CD14-positive monocyte (primary cell): ENCODE results near the gene CDAN1. TPM values are rescaled to one million over a fixed set of nuclear protein-coding genes. Genes with fewer than 3 reads are reported as not detected.
"Not testable (repeated sequence)": the region's sequence is repeated elsewhere in the genome, so short reads cannot be mapped to it uniquely, and the experiment has no call there.

Experiments
- DNase-seq, 3 donors: peaks; one replicate each; pipeline ENCODE4 v3.0.0-alpha.2; 2011 to 2022
- H2AFZ ChIP-seq: 2 replicates; pipeline ENCODE4 v1.6.0; 2012; ENCODE audit warnings: mild to moderate bottlenecking, low read depth, low read length, inconsistent platforms; ENCODE audit not compliant: insufficient read depth, poor library complexity, severe bottlenecking
- H3K27ac ChIP-seq, 2 donors: 1 replicate in 1 of 2; 2 replicates in 1 of 2; pipeline ENCODE4 v1.5.1; 2012 to 2013; ENCODE audit warnings: low read length in 2 of 2, control low read depth in 1 of 2, inconsistent platforms in 1 of 2, low read depth in 1 of 2, mild to moderate bottlenecking in 1 of 2
- H3K27me3 ChIP-seq, 2 donors: one replicate each; pipeline versions ENCODE4 v1.6.0 to v1.6.1; 2011 to 2013; ENCODE audit warnings: low read length in 2 of 2; ENCODE audit not compliant: control insufficient read depth in 2 of 2, insufficient read depth in 2 of 2
- H3K36me3 ChIP-seq, 2 donors: replicated peaks in 1 of 2; 1 replicate in 1 of 2; 2 replicates in 1 of 2; pipeline versions ENCODE4 v1.5.1 to v1.6.1; 2012 to 2013; ENCODE audit warnings: low read length in 2 of 2, control low read depth in 1 of 2, inconsistent platforms in 1 of 2, mild to moderate bottlenecking in 1 of 2; ENCODE audit not compliant: insufficient read depth in 2 of 2, control insufficient read depth in 1 of 2
- H3K4me1 ChIP-seq, 2 donors: 1 replicate in 1 of 2; 2 replicates in 1 of 2; pipeline versions ENCODE4 v1.5.1 to v1.6.1; 2012 to 2013; ENCODE audit warnings: low read length in 2 of 2, control low read depth in 1 of 2, inconsistent platforms in 1 of 2, mild to moderate bottlenecking in 1 of 2, moderate library complexity in 1 of 2; ENCODE audit not compliant: insufficient read depth in 2 of 2, control insufficient read depth in 1 of 2
- H3K4me2 ChIP-seq: replicated peaks from 2 replicates; pipeline ENCODE3; 2012; ENCODE audit warnings: low read length, moderate library complexity, mild to moderate bottlenecking; ENCODE audit not compliant: poor library complexity, severe bottlenecking; ENCODE audit errors: extremely low read depth
- H3K4me3 ChIP-seq, 3 experiments: fragments of 200-600 bp in 1 of 3; sonication (generic) in 1 of 3; replicated peaks in 1 of 3; 1 replicate in 2 of 3; 2 replicates in 1 of 3; pipeline ENCODE4 v1.5.1; 2011 to 2013; ENCODE audit warnings: low read length in 3 of 3, mild to moderate bottlenecking in 3 of 3, control low read depth in 2 of 3, low read depth in 2 of 3, inconsistent platforms in 1 of 3, moderate library complexity in 1 of 3
- H3K79me2 ChIP-seq: 2 replicates; pipeline ENCODE4 v1.6.0; 2012; ENCODE audit warnings: mild to moderate bottlenecking, control low read depth, inconsistent platforms, low read length, moderate library complexity; ENCODE audit not compliant: insufficient read depth
- H3K9ac ChIP-seq: 2 replicates; pipeline ENCODE4 v1.6.0; 2017; ENCODE audit warnings: low read length, mild to moderate bottlenecking; ENCODE audit not compliant: insufficient read depth, poor library complexity, severe bottlenecking
- H3K9me3 ChIP-seq, 2 donors: replicated peaks in 1 of 2; 1 replicate in 1 of 2; 2 replicates in 1 of 2; pipeline versions ENCODE4 v1.5.1 to v1.6.1; 2012 to 2013; ENCODE audit warnings: low read length in 2 of 2, control low read depth in 1 of 2; ENCODE audit not compliant: control insufficient read depth in 1 of 2, insufficient read depth in 1 of 2
- H4K20me1 ChIP-seq: 2 replicates; pipeline ENCODE4 v1.6.0; 2012; ENCODE audit warnings: mild to moderate bottlenecking, low read length, control low read depth, moderate library complexity; ENCODE audit not compliant: insufficient read depth
- H3K27ac Mint-ChIP-seq, 7 donors: one replicate each; pipeline ENCODE4 v1.8.0; 2020; ENCODE audit warnings: mild to moderate bottlenecking in 7 of 7, mixed read lengths in 7 of 7, moderate library complexity in 6 of 7, inconsistent platforms in 2 of 7
- H3K27me3 Mint-ChIP-seq, 3 donors: one replicate each; pipeline ENCODE4 v1.8.0; 2021 to 2022; ENCODE audit warnings: low read depth in 3 of 3, mild to moderate bottlenecking in 3 of 3, mixed read lengths in 3 of 3, moderate library complexity in 3 of 3, inconsistent platforms in 1 of 3
- H3K36me3 Mint-ChIP-seq, 2 donors: one replicate each; pipeline ENCODE4 v1.8.0; 2020; ENCODE audit warnings: mixed read lengths in 2 of 2, inconsistent platforms in 1 of 2, mild to moderate bottlenecking in 1 of 2
- H3K4me1 Mint-ChIP-seq: one replicate; pipeline ENCODE4 v1.8.0; 2020; ENCODE audit warnings: mild to moderate bottlenecking, mixed read lengths
- H3K4me3 Mint-ChIP-seq, 2 donors: one replicate each; pipeline ENCODE4 v1.8.0; 2020; ENCODE audit warnings: mild to moderate bottlenecking in 2 of 2, mixed read lengths in 2 of 2, moderate library complexity in 1 of 2
- H3K9me3 Mint-ChIP-seq, 7 donors: one replicate each; pipeline ENCODE4 v1.8.0; 2020 to 2022; ENCODE audit warnings: mixed read lengths in 7 of 7, mild to moderate bottlenecking in 6 of 7, moderate library complexity in 6 of 7, inconsistent platforms in 2 of 7
- WGBS: methylation state at CpG from one replicate; pipeline ENCODE4 v1.1.5; 2013; ENCODE audit warnings: missing lambda C conversion rate; ENCODE audit not compliant: insufficient coverage; 5-methylcytosine and 5-hydroxymethylcytosine counted together
- intact Hi-C, 2 donors: fragments of 100-400 bp; cut with micrococcal nuclease; formaldehyde crosslinking; loops; one replicate each; pipeline versions ENCODE4 v1.15.0 to v1.15.1; 2023
- polyA plus RNA-seq, 3 donors: library from polyadenylated mRNA; depleted of rRNA in 1 of 3; unstranded in 2 of 3; stranded (reverse) in 1 of 3; fragments of 300-500 nt in 2 of 3; fragments of >200 nt in 1 of 3; fragmentation: Illumina TruSeq in 2 of 3; gene quantifications; 1 replicate in 2 of 3; 2 replicates in 1 of 3; pipeline ENCODE4 v1.2.3, GENCODE V29; 2012 to 2021
- TF ChIP-seq, protein P1 (sequence below): fragments of 200-600 bp; IDR thresholded peaks from one replicate; pipeline ENCODE4 v1.8.0; 2022; ENCODE audit warnings: antibody characterized with exemption, mild to moderate bottlenecking

CDAN1 gene
- polyA plus RNA-seq, 3 donors: 1.1 to 6.3 (median 2.2) TPM

DNA sequence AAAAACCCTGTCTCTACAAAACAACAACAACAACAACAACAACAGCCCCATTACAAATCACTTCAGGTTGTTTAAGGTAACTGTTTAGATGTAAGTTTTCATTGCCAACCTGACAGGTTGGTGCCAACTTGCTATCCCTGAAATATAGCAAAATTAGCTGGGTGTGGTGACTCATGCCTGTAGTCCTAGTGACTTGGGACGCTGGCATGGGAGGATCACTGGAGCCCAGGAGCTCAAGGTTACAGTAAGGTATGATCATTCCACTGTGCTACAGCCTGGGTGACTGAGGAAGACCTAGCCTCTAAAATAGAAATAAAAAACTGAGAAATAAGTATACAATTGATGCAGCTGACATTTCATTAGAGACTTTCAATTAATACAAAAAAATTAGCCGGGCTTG is 36.0 kb upstream of the CDAN1 start:
- peaks cover 44 to 61% of the 10 kb centered on the region in 2 donors for H3K36me3 ChIP-seq
- H3K9ac ChIP-seq: no peak overlapping the region
- no peaks in the 10 kb centered on the region for H3K4me1 ChIP-seq
- H3K9me3 Mint-ChIP-seq: peaks cover 0 to 3% (median 2%) of the 10 kb centered on the region in 7 donors
- H3K4me2 ChIP-seq: no peak overlapping the region
- no peaks in the 10 kb centered on the region for H3K4me1 Mint-ChIP-seq
- TF ChIP-seq, protein P1, sequence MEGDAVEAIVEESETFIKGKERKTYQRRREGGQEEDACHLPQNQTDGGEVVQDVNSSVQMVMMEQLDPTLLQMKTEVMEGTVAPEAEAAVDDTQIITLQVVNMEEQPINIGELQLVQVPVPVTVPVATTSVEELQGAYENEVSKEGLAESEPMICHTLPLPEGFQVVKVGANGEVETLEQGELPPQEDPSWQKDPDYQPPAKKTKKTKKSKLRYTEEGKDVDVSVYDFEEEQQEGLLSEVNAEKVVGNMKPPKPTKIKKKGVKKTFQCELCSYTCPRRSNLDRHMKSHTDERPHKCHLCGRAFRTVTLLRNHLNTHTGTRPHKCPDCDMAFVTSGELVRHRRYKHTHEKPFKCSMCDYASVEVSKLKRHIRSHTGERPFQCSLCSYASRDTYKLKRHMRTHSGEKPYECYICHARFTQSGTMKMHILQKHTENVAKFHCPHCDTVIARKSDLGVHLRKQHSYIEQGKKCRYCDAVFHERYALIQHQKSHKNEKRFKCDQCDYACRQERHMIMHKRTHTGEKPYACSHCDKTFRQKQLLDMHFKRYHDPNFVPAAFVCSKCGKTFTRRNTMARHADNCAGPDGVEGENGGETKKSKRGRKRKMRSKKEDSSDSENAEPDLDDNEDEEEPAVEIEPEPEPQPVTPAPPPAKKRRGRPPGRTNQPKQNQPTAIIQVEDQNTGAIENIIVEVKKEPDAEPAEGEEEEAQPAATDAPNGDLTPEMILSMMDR: no peak
- H3K79me2 ChIP-seq: no peaks in the 10 kb centered on the region
- H3K36me3 Mint-ChIP-seq: peaks cover 48 to 69% of the 10 kb centered on the region in 2 donors
- no peak overlapping the region for H2AFZ ChIP-seq
- H3K4me3 ChIP-seq: no peak overlapping the region
- 100% methylated on average over 1 of the region's 2 CpGs for WGBS
- peaks cover 7% of the 10 kb centered on the region for H4K20me1 ChIP-seq
- no peak for DNase-seq
- H3K27me3 ChIP-seq: no peaks in the 10 kb centered on the region
- H3K27ac Mint-ChIP-seq: no peak overlapping the region
- H3K27ac ChIP-seq: no peak overlapping the region
- no peaks in the 10 kb centered on the region for H3K9me3 ChIP-seq
- H3K4me3 Mint-ChIP-seq: no peak overlapping the region
- intact Hi-C loops: no loop called here
- H3K27me3 Mint-ChIP-seq: no peaks in the 10 kb centered on the region

DNA sequence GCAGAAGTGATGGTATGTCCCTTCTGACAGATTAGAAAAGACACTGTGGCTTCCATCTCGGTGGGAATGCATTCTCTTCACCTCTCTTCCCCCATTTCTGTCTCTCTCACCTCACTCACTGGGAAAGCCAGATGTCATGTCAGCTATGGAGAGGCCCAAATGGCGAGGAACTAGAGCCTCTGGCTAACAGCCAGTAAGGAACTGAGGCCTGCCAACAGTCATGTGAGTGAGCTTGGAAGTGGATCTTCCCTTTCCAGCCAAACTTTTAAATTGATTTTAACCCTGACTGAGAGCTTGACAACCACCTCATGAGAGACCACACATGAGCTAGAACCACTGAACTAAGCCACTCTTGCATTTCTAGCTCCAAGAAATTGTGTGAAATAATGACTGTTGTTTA is 35.2 kb upstream of the CDAN1 start:
- Mint-ChIP-seq H3K4me3 (no peak overlapping the region), H3K36me3 (peaks cover 49 to 73% of the 10 kb centered on the region in 2 donors), H3K4me1 (no peaks in the 10 kb centered on the region), H3K27me3 (no peaks in the 10 kb centered on the region), H3K27ac (no peak overlapping the region), H3K9me3 (peaks cover 2 to 9% (median 3%) of the 10 kb centered on the region in 7 donors)
- no peak overlapping the region for H3K9ac ChIP-seq
- no peaks in the 10 kb centered on the region for H3K79me2 ChIP-seq
- H3K4me1 ChIP-seq: no peaks in the 10 kb centered on the region
- no peak overlapping the region for H3K4me3 ChIP-seq
- no peak overlapping the region for H3K27ac ChIP-seq
- H3K4me2 ChIP-seq: no peak overlapping the region
- no CpG with 5 or more reads among the region's 2 CpGs for WGBS
- TF ChIP-seq, protein P1: no peak
- peaks cover 44 to 61% of the 10 kb centered on the region in 2 donors for H3K36me3 ChIP-seq
- no peak for DNase-seq
- no peaks in the 10 kb centered on the region for H3K9me3 ChIP-seq
- no peak overlapping the region for H2AFZ ChIP-seq
- H3K27me3 ChIP-seq: no peaks in the 10 kb centered on the region
- peaks cover 7% of the 10 kb centered on the region for H4K20me1 ChIP-seq
- intact Hi-C loops: no loop called here

DNA sequence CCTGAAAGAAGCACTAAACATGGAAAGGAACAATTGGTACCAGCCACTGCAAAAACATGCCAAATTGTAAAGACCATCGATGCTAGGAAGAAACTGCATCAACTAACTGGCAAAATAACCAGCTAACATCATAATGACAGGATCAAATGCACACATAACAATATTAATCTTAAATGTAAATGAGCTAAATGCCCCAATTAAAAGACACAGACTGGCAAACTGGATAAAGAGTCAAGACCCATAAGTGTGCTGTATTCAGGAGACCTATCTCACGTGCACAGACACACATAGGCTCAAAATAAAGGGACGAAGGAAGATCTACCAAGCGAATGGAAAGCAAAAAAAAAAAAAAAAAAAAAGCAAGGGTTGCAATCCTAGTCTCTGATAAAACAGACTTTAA is 29.2 kb upstream of the CDAN1 start:
- H3K27me3 Mint-ChIP-seq, H2AFZ ChIP-seq, H3K4me1 ChIP-seq, H3K79me2 ChIP-seq, DNase-seq, H3K4me3 ChIP-seq, H3K27ac ChIP-seq, H3K27ac Mint-ChIP-seq, H3K9ac ChIP-seq, H3K27me3 ChIP-seq, H3K4me1 Mint-ChIP-seq, H3K4me2 ChIP-seq, H3K4me3 Mint-ChIP-seq, intact Hi-C loops, H4K20me1 ChIP-seq: not testable (repeated sequence)
- Mint-ChIP-seq H3K9me3 (peaks cover 27 to 43% (median 32%) of the 10 kb centered on the region in 7 donors), H3K36me3 (peaks cover 32 to 69% of the 10 kb centered on the region in 2 donors)
- no CpG with 5 or more reads among the region's 4 CpGs for WGBS
- peaks cover 0 to 33% of the 10 kb centered on the region in 2 donors for H3K36me3 ChIP-seq
- peaks cover 10 to 13% of the 10 kb centered on the region in 2 donors for H3K9me3 ChIP-seq
